Pancreas (tissue), 10 donors: ENCODE results near the gene DTX1. TPM values are rescaled to one million over a fixed set of nuclear protein-coding genes. Genes with fewer than 3 reads are reported as not detected.

Experiments used
- ATAC-seq, 4 donors: fragments of 200-7000 bp; cut with Tn5 transposase; one replicate each; pipeline versions ENCODE4 v1.8.0 to v1.9.1; 2020; ENCODE audit warnings: mild to moderate bottlenecking in 4 of 4, moderate library complexity in 4 of 4
- DNase-seq, 6 donors: peaks; one replicate each; pipeline ENCODE4 v3.0.0-alpha.2; 2020
- FAIRE-seq: peaks from 2 replicates; lab custom pipeline; 2012; peaks lifted over from hg19 to GRCh38; lab: Jason Lieb, UNC
- H3K27ac ChIP-seq, 4 donors: fragments of 200-600 bp; sonication (generic); 1 replicate in 3 of 4; 2 replicates in 1 of 4; pipeline versions ENCODE4 v1.5.0 to v1.8.0; 2020
- H3K27me3 ChIP-seq, 4 donors: fragments of 200-600 bp; one replicate each; pipeline ENCODE4 v1.8.0; 2021
- H3K36me3 ChIP-seq, 3 donors: fragments of 200-600 bp; sonication (generic) in 1 of 3; one replicate each; pipeline versions ENCODE4 v1.5.0 to v1.8.0; 2020 to 2021
- H3K4me1 ChIP-seq, 3 donors: fragments of 200-600 bp; one replicate each; pipeline ENCODE4 v1.8.0; 2021
- H3K4me3 ChIP-seq, 4 donors: fragments of 200-600 bp; sonication (generic) in 2 of 4; one replicate each; pipeline versions ENCODE4 v1.5.0 to v1.8.0; 2020 to 2021
- H3K9me3 ChIP-seq, 4 donors: fragments of 200-600 bp; one replicate each; pipeline ENCODE4 v1.8.0; 2021
- WGBS, 2 donors: extraction: QIAGEN DNeasy Blood & Tissue Kit; methylation state at CpG; one replicate each; pipeline ENCODE4 v1.1.7; 2013; 5-methylcytosine and 5-hydroxymethylcytosine counted together
- intact Hi-C, 3 donors: fragments of 100-400 bp; cut with DNase I; formaldehyde crosslinking; loops; one replicate each; pipeline versions ENCODE4 v1.11.1 to v1.14.2; 2022
- polyA plus RNA-seq, 2 donors: library from polyadenylated mRNA; stranded (reverse); fragments of 200-250 nt; gene quantifications; one replicate each; pipeline ENCODE4 v1.2.3, GENCODE V29; 2013
- total RNA-seq, 6 donors: library from RNA; stranded (reverse); fragmentation: NEBNext Ultra II Directional in 4 of 6; extraction: Animal tissue kit (Norgen Biotek cat#: 25700) in 4 of 6; gene quantifications; one replicate each; pipeline versions ENCODE4 v1.2.1 to v1.2.4, GENCODE V29; 2021 to 2023
- TF ChIP-seq, protein P1 (sequence below), 4 donors: fragments of 200-600 bp; sonication (generic) in 3 of 4; IDR thresholded peaks; one replicate each; pipeline versions ENCODE4 v1.5.0 to v1.8.0; 2021; ENCODE audit warnings: antibody characterized with exemption in 4 of 4
- donor health status: healthy with polysubstance abuse.
- donor health status: DM: no; HTN: no; CAD: no; lungs with moderate emphysema.
- donor health status: DM: no; HTN: no; CAD: no.
- donor health status: control.
- donor health status: control.
- donor health status: Bipolar disorder and iron deficiency.
- donor health status: DM: yes; HTN: yes; CAD: no.
- donor health status: DM: no; HTN: no; CAD: no.
- donor health status: DM: no; HTN: no; CAD: no.
- donor health status: DM: yes; HTN: yes; CAD: no.

DTX1 gene
- total and polyA plus RNA-seq, 8 donors, result 3.5 to 8.1 (median 5.4) TPM

DNA sequence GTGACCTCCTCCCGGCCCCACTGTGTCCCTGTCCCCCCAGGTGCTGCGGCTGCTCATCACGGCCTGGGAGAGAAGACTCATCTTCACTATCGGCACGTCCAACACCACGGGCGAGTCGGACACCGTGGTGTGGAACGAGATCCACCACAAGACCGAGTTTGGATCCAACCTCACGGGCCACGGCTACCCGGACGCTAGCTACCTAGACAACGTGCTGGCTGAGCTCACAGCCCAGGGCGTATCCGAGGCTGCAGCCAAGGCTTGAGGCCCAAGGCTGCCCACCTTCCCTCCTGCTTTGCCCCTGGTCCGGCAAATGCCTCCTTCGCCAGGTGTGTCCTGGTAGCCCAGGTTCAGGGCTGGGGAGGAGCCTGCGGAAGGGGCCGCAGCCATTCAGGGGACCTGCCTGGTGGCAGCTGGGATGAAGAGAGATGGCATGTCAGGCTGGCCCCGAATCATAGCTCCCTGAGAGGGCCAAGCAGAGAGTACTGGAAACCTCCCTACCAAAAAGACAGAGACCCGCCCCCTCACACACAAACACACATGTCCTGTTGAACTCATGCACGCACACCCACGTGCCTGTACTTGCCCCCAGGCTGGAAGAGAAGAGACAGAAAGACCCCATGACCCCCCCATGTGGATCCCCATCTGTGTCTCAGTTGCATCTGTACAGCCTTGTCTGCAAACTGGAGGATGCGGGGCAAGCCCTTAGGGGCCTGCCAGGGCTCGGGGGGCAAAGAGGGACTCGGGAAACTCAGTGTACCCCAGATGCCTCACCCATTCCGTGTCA is 40.3 kb downstream of the DTX1 start:
- H3K27ac ChIP-seq, result no peak overlapping the region

DNA sequence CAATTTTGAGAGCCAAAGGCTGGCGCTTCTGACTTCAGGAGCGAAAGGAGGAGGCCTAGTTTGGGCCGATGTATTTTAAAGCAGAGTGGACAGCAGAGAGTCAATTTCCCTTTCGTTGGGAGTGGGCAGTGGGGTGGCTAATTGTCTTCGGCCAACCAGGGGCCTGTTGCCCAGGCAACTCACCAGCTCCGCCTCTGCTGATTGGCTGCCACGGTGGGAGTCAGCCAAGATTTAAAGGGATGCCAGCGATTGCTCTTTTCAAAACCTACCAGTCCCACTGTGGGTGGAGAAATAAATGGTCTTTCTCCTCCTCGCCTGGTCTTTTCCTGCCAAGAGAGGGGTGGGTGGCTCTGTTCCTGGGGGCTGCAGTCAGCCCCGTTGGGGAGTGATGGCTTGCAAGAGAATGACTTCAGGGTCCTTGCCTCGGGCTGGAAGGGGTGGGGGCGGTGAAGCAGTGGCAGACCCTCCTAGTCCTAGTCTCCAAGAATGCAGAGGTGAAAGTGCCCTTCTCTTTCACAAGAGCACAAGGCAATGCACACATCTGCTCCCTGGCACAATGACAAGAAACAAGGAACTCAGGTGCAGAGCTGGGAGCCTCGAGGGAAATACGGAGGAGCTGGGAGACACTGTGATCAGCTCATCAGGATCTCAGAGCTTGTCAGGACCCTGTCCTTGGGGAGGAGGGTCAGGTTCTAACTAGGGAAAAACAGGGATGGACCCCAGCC is 41.3 kb downstream of the DTX1 start:
- Histone ChIP-seq H3K36me3 (no peaks in the 10 kb centered on the region), H3K27ac (no peak overlapping the region), H3K9me3 (no peaks in the 10 kb centered on the region), H3K4me1 (no peaks in the 10 kb centered on the region), H3K27me3 (no peaks in the 10 kb centered on the region), H3K4me3 (no peak overlapping the region)
- FAIRE-seq (no peak), ATAC-seq (peak; percentile 63 to 67 (median 64)), DNase-seq (peak in 4 of 6 donors; percentile 36 to 46 (median 44))
- TF ChIP-seq, protein P1, sequence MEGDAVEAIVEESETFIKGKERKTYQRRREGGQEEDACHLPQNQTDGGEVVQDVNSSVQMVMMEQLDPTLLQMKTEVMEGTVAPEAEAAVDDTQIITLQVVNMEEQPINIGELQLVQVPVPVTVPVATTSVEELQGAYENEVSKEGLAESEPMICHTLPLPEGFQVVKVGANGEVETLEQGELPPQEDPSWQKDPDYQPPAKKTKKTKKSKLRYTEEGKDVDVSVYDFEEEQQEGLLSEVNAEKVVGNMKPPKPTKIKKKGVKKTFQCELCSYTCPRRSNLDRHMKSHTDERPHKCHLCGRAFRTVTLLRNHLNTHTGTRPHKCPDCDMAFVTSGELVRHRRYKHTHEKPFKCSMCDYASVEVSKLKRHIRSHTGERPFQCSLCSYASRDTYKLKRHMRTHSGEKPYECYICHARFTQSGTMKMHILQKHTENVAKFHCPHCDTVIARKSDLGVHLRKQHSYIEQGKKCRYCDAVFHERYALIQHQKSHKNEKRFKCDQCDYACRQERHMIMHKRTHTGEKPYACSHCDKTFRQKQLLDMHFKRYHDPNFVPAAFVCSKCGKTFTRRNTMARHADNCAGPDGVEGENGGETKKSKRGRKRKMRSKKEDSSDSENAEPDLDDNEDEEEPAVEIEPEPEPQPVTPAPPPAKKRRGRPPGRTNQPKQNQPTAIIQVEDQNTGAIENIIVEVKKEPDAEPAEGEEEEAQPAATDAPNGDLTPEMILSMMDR (IDR thresholded peaks at IDR 0.05), result no peak
- intact Hi-C loops, result loop anchor here in 2 of 3 donors (5.0 to 10.0 kb wide), 2 partner anchors 46 to 53 kb away; no protein-coding TSS in a partner anchor
- 47 to 48% methylated on average over 14 of the region's 14 CpGs for WGBS, 2 donors

More for the DNA sequence above, 40.3 kb downstream of the DTX1 start:
- WGBS, 2 donors, result 87% methylated on average over 30 of the region's 30 CpGs
- intact Hi-C loops, result loop anchor here in 2 of 3 donors (5.0 to 10.0 kb wide), 2 partner anchors 45 to 52 kb away; no protein-coding TSS in a partner anchor
- H3K36me3 ChIP-seq, result no peaks in the 10 kb centered on the region
- H3K27me3 ChIP-seq, result no peaks in the 10 kb centered on the region
- no peak overlapping the region for H3K4me3 ChIP-seq
- TF ChIP-seq, protein P1 (IDR thresholded peaks at IDR 0.05), result no peak
- ATAC-seq (no peak), FAIRE-seq (no peak), DNase-seq (peak in 1 of 6 donors; percentile 67)
- H3K4me1 ChIP-seq, result no peaks in the 10 kb centered on the region
- no peaks in the 10 kb centered on the region for H3K9me3 ChIP-seq

DNA sequence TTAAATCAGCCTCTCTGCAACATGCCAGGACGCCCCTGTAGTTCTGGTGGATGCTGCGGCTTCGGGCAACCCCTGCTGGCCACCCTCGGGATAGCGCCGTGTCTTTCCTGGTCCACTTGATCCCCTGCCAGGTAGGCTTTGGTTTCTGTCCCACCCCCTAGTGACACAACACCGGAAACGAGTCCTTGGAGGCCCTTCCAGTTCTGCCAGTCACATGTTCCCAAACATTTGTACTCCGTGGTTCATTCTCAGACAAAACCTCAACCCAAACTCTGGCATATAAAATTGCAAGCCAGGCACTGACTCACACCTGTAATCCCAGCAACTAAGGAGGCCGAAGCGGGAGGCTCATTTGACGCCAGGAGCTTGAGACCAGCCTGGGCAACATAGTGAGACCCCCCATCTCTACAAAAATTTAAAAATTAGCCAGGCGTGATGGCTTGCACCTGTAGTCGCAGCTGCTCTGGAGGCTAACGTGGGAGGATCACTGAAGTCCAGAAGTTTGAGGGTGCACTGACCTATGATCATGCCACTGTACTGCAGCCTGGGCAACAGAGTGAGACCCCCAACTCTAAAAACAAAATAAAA is 42.0 kb downstream of the DTX1 start:
- no peak overlapping the region for H3K4me3 ChIP-seq
- TF ChIP-seq, protein P1 (IDR thresholded peaks at IDR 0.05), result peak; percentile 78 to 85 (median 82)
- no peaks in the 10 kb centered on the region for H3K9me3 ChIP-seq
- H3K36me3 ChIP-seq, result no peaks in the 10 kb centered on the region
- intact Hi-C loops, result loop anchor here in 2 of 3 donors (5.0 to 10.0 kb wide), 2 partner anchors 46 to 54 kb away; no protein-coding TSS in a partner anchor
- FAIRE-seq (no peak), ATAC-seq (peak; percentile 92 to 98 (median 98)), DNase-seq (peak; percentile 86 to 95 (median 92))
- H3K27ac ChIP-seq, result peak overlapping the region; percentile 42 to 69 (median 53)
- no peaks in the 10 kb centered on the region for H3K4me1 ChIP-seq
- WGBS, 2 donors, result 29 to 32% methylated on average over 15 of the region's 15 CpGs
- no peaks in the 10 kb centered on the region for H3K27me3 ChIP-seq

DNA sequence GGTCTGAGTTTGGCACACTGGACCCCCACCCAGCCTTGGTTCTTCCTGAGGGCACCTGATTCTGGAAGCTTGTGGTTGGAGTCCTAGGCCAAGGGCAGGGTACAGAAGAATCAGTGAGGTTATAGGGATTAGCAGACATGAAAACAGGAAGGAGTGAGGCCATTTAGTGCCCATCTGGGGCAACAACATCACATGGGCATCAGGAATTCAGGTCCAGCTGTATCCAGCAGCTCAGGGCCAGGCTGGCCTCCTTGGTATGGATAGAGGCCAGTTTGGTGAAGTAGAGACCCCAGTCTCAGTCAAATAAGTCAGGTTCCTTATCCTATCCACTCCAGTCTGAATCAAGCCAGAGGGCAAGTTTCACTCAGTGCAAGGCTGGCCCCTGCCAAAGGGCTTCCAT is 42.8 kb downstream of the DTX1 start:
- DNase-seq (no peak), FAIRE-seq (no peak), ATAC-seq (no peak)
- Histone ChIP-seq H3K27ac (peak overlapping the region in 1 of 4 donors; percentile 52), H3K9me3 (no peaks in the 10 kb centered on the region), H3K4me3 (no peak overlapping the region), H3K36me3 (no peaks in the 10 kb centered on the region), H3K27me3 (no peaks in the 10 kb centered on the region), H3K4me1 (no peaks in the 10 kb centered on the region)
- intact Hi-C loops, result loop anchor here in 2 of 3 donors (5.0 to 10.0 kb wide), 2 partner anchors 47 to 55 kb away; no protein-coding TSS in a partner anchor
- TF ChIP-seq, protein P1 (IDR thresholded peaks at IDR 0.05), result no peak
